Mucosa of descending colon (tissue), 3 donors: ENCODE results near the gene NMRAL1. TPM values are rescaled to one million over a fixed set of nuclear protein-coding genes. Genes with fewer than 3 reads are reported as not detected.

Experiments used
- ATAC-seq: fragments of 200-7000 bp; cut with Tn5 transposase; one replicate; pipeline ENCODE4 v1.9.1; 2020; ENCODE audit warnings: mild to moderate bottlenecking, moderate library complexity
- DNase-seq, 3 donors: peaks; one replicate each; pipeline ENCODE4 v3.0.0-alpha.2; 2020
- H3K36me3 ChIP-seq: fragments of 200-600 bp; one replicate; pipeline ENCODE4 v1.8.0; 2021; ENCODE audit warnings: low read depth, mild to moderate bottlenecking
- H3K4me1 ChIP-seq: fragments of 200-600 bp; one replicate; pipeline ENCODE4 v1.8.0; 2021; ENCODE audit warnings: low read depth, mild to moderate bottlenecking
- H3K4me3 ChIP-seq: fragments of 200-600 bp; one replicate; pipeline ENCODE4 v1.8.0; 2021; ENCODE audit warnings: mild to moderate bottlenecking
- H3K9me3 ChIP-seq: fragments of 200-600 bp; one replicate; pipeline ENCODE4 v1.8.0; 2021; ENCODE audit warnings: mild to moderate bottlenecking
- CTCF ChIP-seq: fragments of 200-600 bp; IDR thresholded peaks from one replicate; pipeline ENCODE4 v1.8.0; 2022; ENCODE audit warnings: antibody characterized with exemption, mild to moderate bottlenecking
- intact Hi-C, 2 donors: fragments of 100-400 bp; cut with DNase I in 1 of 2; cut with micrococcal nuclease in 1 of 2; formaldehyde crosslinking; loops; one replicate each; pipeline versions ENCODE4 v1.11.0 to v1.11.1; 2022; cut with DNase I, micrococcal nuclease
- total RNA-seq, 3 donors: library from RNA; stranded (reverse); fragmentation: NEBNext Ultra II Directional in 2 of 3; extraction: Animal tissue kit (Norgen Biotek cat#: 25700) in 2 of 3; gene quantifications; one replicate each; pipeline versions ENCODE4 v1.2.1 to v1.2.4, GENCODE V29; 2021 to 2023
- donor health status: DM: no; HTN: no; CAD: no; lungs with moderate emphysema.
- donor health status: DM: no; HTN: no; CAD: no.
- donor health status: DM: no; HTN: yes; CAD: no.

The NMRAL1 gene
- total RNA-seq, 3 donors from 2014 or later: 32.4 to 48.9 (median 38.4) TPM

- no peak for TF ChIP-seq CTCF
- Histone ChIP-seq H3K4me1 (peaks cover 5% of the 10 kb centered on the region), H3K4me3 (no peak overlapping the region), H3K9me3 (no peaks in the 10 kb centered on the region), H3K36me3 (peaks cover 9% of the 10 kb centered on the region)
- DNase-seq (no peak), ATAC-seq (no peak)
- intact Hi-C loops: loop anchor here in 1 of 2 donors (5.0 kb wide), 1 partner anchor 38 kb away; no protein-coding TSS in a partner anchor
Measured at GRCh38 chr16:4508806-4509205, 34.4 kb upstream of the NMRAL1 start.

GRCh38 chr16:4507588-4508345 lies 33.3 kb upstream of the NMRAL1 start:
- Histone ChIP-seq H3K4me1 (peaks cover 4% of the 10 kb centered on the region), H3K9me3 (no peaks in the 10 kb centered on the region), H3K4me3 (no peak overlapping the region), H3K36me3 (peaks cover 9% of the 10 kb centered on the region)
- TF ChIP-seq CTCF: no peak
- DNase-seq (no peak), ATAC-seq (no peak)
- intact Hi-C loops: loop anchor here in 1 of 2 donors (5.0 kb wide), 1 partner anchor 40 kb away; no protein-coding TSS in a partner anchor

GRCh38 chr16:4506450-4506849 lies 32.0 kb upstream of the NMRAL1 start:
- peak in 1 of 3 donors; percentile 79 for DNase-seq
- TF ChIP-seq CTCF: peak; percentile 47
- peak; percentile 74 for ATAC-seq
- Histone ChIP-seq H3K4me3 (no peak overlapping the region), H3K9me3 (no peaks in the 10 kb centered on the region), H3K36me3 (peaks cover 9% of the 10 kb centered on the region), H3K4me1 (peaks cover under 1% of the 10 kb centered on the region)
- intact Hi-C loops: loop anchor here in 1 of 2 donors (5.0 kb wide), 1 partner anchor 41 kb away; no protein-coding TSS in a partner anchor

- ATAC-seq (peak; percentile 76), DNase-seq (peak in 2 of 3 donors; percentile 48 to 86)
- no peak overlapping the region for H3K4me3 ChIP-seq
- intact Hi-C loops: loop anchor here in 1 of 2 donors (5.0 kb wide), 1 partner anchor 42 kb away; no protein-coding TSS in a partner anchor
- H3K9me3 ChIP-seq: no peaks in the 10 kb centered on the region
- peaks cover 9% of the 10 kb centered on the region for H3K36me3 ChIP-seq
- no peak for TF ChIP-seq CTCF
- H3K4me1 ChIP-seq: peaks cover 2% of the 10 kb centered on the region
Measured at GRCh38 chr16:4505356-4506147, 31.1 kb upstream of the NMRAL1 start.

GRCh38 chr16:4501071-4501478 lies 26.6 kb upstream of the NMRAL1 start:
- Histone ChIP-seq H3K9me3 (no peaks in the 10 kb centered on the region), H3K4me3 (no peak overlapping the region), H3K4me1 (peaks cover 9% of the 10 kb centered on the region), H3K36me3 (no peaks in the 10 kb centered on the region)
- TF ChIP-seq CTCF: no peak
- intact Hi-C loops: no loop called here
- no peak for DNase-seq
- peak; percentile 38 for ATAC-seq
